Naive thymus-derived CD4-positive, alpha-beta T cell (primary cell): Measurements from ENCODE around the gene EHHADH. TPM values are rescaled to one million over a fixed set of nuclear protein-coding genes. Genes with fewer than 3 reads are reported as not detected.

Experiments
- ATAC-seq: fragments of 150-1000 bp; cut with Tn5 transposase; 2 replicates; pipeline ENCODE4 v1.10.0; 2021; ENCODE audit warnings: mild to moderate bottlenecking, moderate library complexity
- CTCF ChIA-PET: fragments of 350-600 bp; sonication (Branson Sonifier 250); formaldehyde crosslinking; loops from one replicate; lab custom pipeline; 2021; ENCODE audit warnings: antibody characterized with exemption; lab: Charles Lee
- POLR2A ChIA-PET: fragments of 350-600 bp; sonication (Branson Sonifier 250); formaldehyde crosslinking; loops from one replicate; lab custom pipeline; 2021; ENCODE audit warnings: antibody characterized with exemption, inconsistent platforms; lab: Charles Lee
- DNase-seq, 9 donors: peaks; one replicate each; pipeline versions ENCODE4 v3.0.0 to v3.0.0-alpha.2; 2020 to 2022; ENCODE audit warnings: mixed read lengths in 1 of 9
- H3K27ac ChIP-seq: one replicate; pipeline ENCODE4 v1.7.0; 2013; ENCODE audit warnings: mild to moderate bottlenecking, low read depth, low read length, moderate library complexity
- H3K27me3 ChIP-seq, 2 donors: one replicate each; pipeline ENCODE4 v1.7.0; 2013; ENCODE audit warnings: low read length in 2 of 2, mild to moderate bottlenecking in 2 of 2, moderate library complexity in 2 of 2; ENCODE audit not compliant: control insufficient read depth in 2 of 2, insufficient read depth in 2 of 2
- H3K36me3 ChIP-seq, 3 experiments: 1 replicate in 2 of 3; 2 replicates in 1 of 3; pipeline ENCODE4 v1.7.0; 2013; ENCODE audit warnings: low read length in 3 of 3, mild to moderate bottlenecking in 3 of 3, moderate library complexity in 1 of 3; ENCODE audit not compliant: insufficient read depth in 3 of 3, control insufficient read depth in 2 of 3
- H3K4me1 ChIP-seq, 2 donors: one replicate each; pipeline ENCODE4 v1.7.0; 2013; ENCODE audit warnings: low read length in 2 of 2, mild to moderate bottlenecking in 2 of 2, moderate library complexity in 1 of 2; ENCODE audit not compliant: control insufficient read depth in 2 of 2, insufficient read depth in 2 of 2
- H3K4me3 ChIP-seq: 2 replicates; pipeline ENCODE4 v1.7.0; 2013; ENCODE audit warnings: mild to moderate bottlenecking, low read length
- H3K9me3 ChIP-seq, 3 experiments: 1 replicate in 2 of 3; 2 replicates in 1 of 3; pipeline ENCODE4 v1.7.0; 2013; ENCODE audit warnings: low read length in 3 of 3; ENCODE audit not compliant: control insufficient read depth in 2 of 3
- H3K27ac Mint-ChIP-seq, 9 donors: one replicate each; pipeline ENCODE4 v1.8.0; 2020 to 2022; ENCODE audit warnings: mixed read lengths in 9 of 9, mild to moderate bottlenecking in 8 of 9, moderate library complexity in 5 of 9, inconsistent platforms in 2 of 9
- H3K27me3 Mint-ChIP-seq, 5 donors: one replicate each; pipeline ENCODE4 v1.8.0; 2021 to 2022; ENCODE audit warnings: mixed read lengths in 5 of 5, mild to moderate bottlenecking in 1 of 5
- H3K36me3 Mint-ChIP-seq, 5 donors: one replicate each; pipeline ENCODE4 v1.8.0; 2020 to 2022; ENCODE audit warnings: mixed read lengths in 5 of 5, mild to moderate bottlenecking in 3 of 5, inconsistent platforms in 1 of 5
- H3K4me1 Mint-ChIP-seq, 7 donors: one replicate each; pipeline ENCODE4 v1.8.0; 2020 to 2022; ENCODE audit warnings: mixed read lengths in 7 of 7, mild to moderate bottlenecking in 3 of 7, inconsistent platforms in 1 of 7
- H3K4me3 Mint-ChIP-seq, 10 donors: one replicate each; pipeline ENCODE4 v1.8.0; 2020 to 2022; ENCODE audit warnings: mild to moderate bottlenecking in 10 of 10, mixed read lengths in 10 of 10, moderate library complexity in 6 of 10, inconsistent platforms in 2 of 10
- H3K9me3 Mint-ChIP-seq, 11 donors: one replicate each; pipeline ENCODE4 v1.8.0; 2020 to 2022; ENCODE audit warnings: mixed read lengths in 11 of 11, mild to moderate bottlenecking in 4 of 11, inconsistent platforms in 1 of 11, moderate library complexity in 1 of 11
- intact Hi-C, 2 donors: fragments of 100-400 bp; cut with micrococcal nuclease; formaldehyde crosslinking; loops; one replicate each; pipeline ENCODE4 v1.15.1; 2023
- polyA plus RNA-seq, 2 donors: library from polyadenylated mRNA; unstranded; fragments of 300-500 nt; fragmentation: Illumina TruSeq; gene quantifications; one replicate each; pipeline ENCODE4 v1.2.3, GENCODE V29; 2021
- total RNA-seq, 6 experiments: library from RNA in 5 of 6; stranded (reverse) in 5 of 6; gene quantifications; 1 replicate in 5 of 6; 2 replicates in 1 of 6; pipeline ENCODE4 v1.2.3 and lab custom pipeline; 2021 to 2026

The EHHADH gene
- total and polyA plus RNA-seq, 7 experiments from 2014 or later, result 0.45 to 1.7 (median 1.3) TPM

- H3K4me3 ChIP-seq, result no peak overlapping the region
- Mint-ChIP-seq H3K4me1 (no peaks in the 10 kb centered on the region), H3K4me3 (no peak overlapping the region), H3K27ac (no peak overlapping the region), H3K9me3 (peaks cover 0 to 1% (median 0%) of the 10 kb centered on the region in 11 donors), H3K27me3 (peaks cover 13 to 53% (median 39%) of the 10 kb centered on the region in 5 donors), H3K36me3 (no peaks in the 10 kb centered on the region)
- no peaks in the 10 kb centered on the region for H3K36me3 ChIP-seq
- no peak for ATAC-seq
- H3K9me3 ChIP-seq, result no peaks in the 10 kb centered on the region
- H3K4me1 ChIP-seq, result no peaks in the 10 kb centered on the region
- no peaks in the 10 kb centered on the region for H3K27me3 ChIP-seq
- intact Hi-C loops, result no loop called here
- CTCF ChIA-PET, result no interaction called here
- no peak for DNase-seq
- POLR2A ChIA-PET, result no interaction called here
- H3K27ac ChIP-seq, result no peak overlapping the region
Observed at GRCh38 chr3:185161761-185162160, 92.1 kb downstream of the EHHADH start.

DNA sequence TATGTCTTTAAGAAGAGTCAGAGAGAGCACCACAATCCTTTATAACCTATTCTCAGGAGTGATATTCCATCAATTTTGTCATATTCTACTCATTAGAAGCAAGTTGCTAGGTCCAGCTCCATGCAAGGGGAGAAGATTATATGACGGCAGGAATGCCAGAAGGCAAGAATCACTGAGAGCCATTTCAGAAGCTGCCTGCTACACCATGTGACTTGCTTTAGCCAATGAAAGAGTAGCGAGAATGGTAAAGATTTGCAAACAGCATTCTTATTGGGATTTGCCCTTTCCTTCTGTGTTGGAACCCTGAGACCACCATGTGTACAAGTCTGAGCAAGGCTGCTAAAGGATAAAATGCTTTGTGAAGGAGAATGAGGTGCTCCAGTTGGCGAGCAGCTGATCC, 96.5 kb downstream of the EHHADH start:
- Histone ChIP-seq H3K36me3 (no peaks in the 10 kb centered on the region), H3K9me3 (no peaks in the 10 kb centered on the region), H3K27ac (no peak overlapping the region), H3K4me1 (peaks cover 0 to 4% of the 10 kb centered on the region in 2 donors), H3K4me3 (no peak overlapping the region), H3K27me3 (peaks cover 3 to 5% of the 10 kb centered on the region in 2 donors)
- ChIA-PET CTCF (no interaction called here), POLR2A (no interaction called here)
- intact Hi-C loops, result loop anchor here in 1 of 2 donors (10.0 kb wide), 1 partner anchor 343 kb away; the partner anchor contains the start of gene VPS8
- H3K27me3 Mint-ChIP-seq, result peaks cover 18 to 42% (median 32%) of the 10 kb centered on the region in 5 donors
- H3K36me3 Mint-ChIP-seq, result no peaks in the 10 kb centered on the region
- ATAC-seq (no peak), DNase-seq (no peak)
- H3K27ac Mint-ChIP-seq, result no peak overlapping the region
- H3K4me3 Mint-ChIP-seq, result no peak overlapping the region
- H3K9me3 Mint-ChIP-seq, result peaks cover 0 to 3% (median 0%) of the 10 kb centered on the region in 11 donors
- H3K4me1 Mint-ChIP-seq, result peaks cover 0 to 3% (median 0%) of the 10 kb centered on the region in 7 donors

GRCh38 chr3:185155678-185156077, 98.2 kb downstream of the EHHADH start:
- no peak overlapping the region for H3K27ac Mint-ChIP-seq
- H3K27me3 ChIP-seq, result peaks cover 3 to 15% of the 10 kb centered on the region in 2 donors
- ChIA-PET POLR2A (no interaction called here), CTCF (no interaction called here)
- peaks cover 0 to 3% (median 0%) of the 10 kb centered on the region in 11 donors for H3K9me3 Mint-ChIP-seq
- H3K9me3 ChIP-seq, result no peaks in the 10 kb centered on the region
- peaks cover 0 to 4% of the 10 kb centered on the region in 2 donors for H3K4me1 ChIP-seq
- DNase-seq (no peak), ATAC-seq (no peak)
- H3K4me3 Mint-ChIP-seq, result no peak overlapping the region
- peaks cover 32 to 49% (median 40%) of the 10 kb centered on the region in 5 donors for H3K27me3 Mint-ChIP-seq
- H3K27ac ChIP-seq, result no peak overlapping the region
- no peaks in the 10 kb centered on the region for H3K36me3 ChIP-seq
- no peaks in the 10 kb centered on the region for H3K36me3 Mint-ChIP-seq
- intact Hi-C loops, result loop anchor here in 1 of 2 donors (10.0 kb wide), 1 partner anchor 341 kb away; the partner anchor contains the start of gene VPS8
- H3K4me3 ChIP-seq, result no peak overlapping the region
- H3K4me1 Mint-ChIP-seq, result peaks cover 0 to 6% (median 0%) of the 10 kb centered on the region in 7 donors

- intact Hi-C loops, result loop anchor here in 1 of 2 donors (10.0 kb wide), 1 partner anchor 339 kb away; the partner anchor contains the start of gene VPS8
- CTCF ChIA-PET, result no interaction called here
- no peak overlapping the region for H3K4me3 Mint-ChIP-seq
- no peak overlapping the region for H3K27ac ChIP-seq
- H3K4me3 ChIP-seq, result no peak overlapping the region
- no peaks in the 10 kb centered on the region for H3K36me3 Mint-ChIP-seq
- POLR2A ChIA-PET, result no interaction called here
- peaks cover 3 to 15% of the 10 kb centered on the region in 2 donors for H3K27me3 ChIP-seq
- no peaks in the 10 kb centered on the region for H3K9me3 ChIP-seq
- no peak overlapping the region for H3K27ac Mint-ChIP-seq
- no peak for ATAC-seq
- H3K4me1 Mint-ChIP-seq, result peaks cover 0 to 6% (median 0%) of the 10 kb centered on the region in 7 donors
- no peaks in the 10 kb centered on the region for H3K36me3 ChIP-seq
- H3K4me1 ChIP-seq, result peaks cover 0 to 4% of the 10 kb centered on the region in 2 donors
- peaks cover 38 to 55% (median 46%) of the 10 kb centered on the region in 5 donors for H3K27me3 Mint-ChIP-seq
- peaks cover 0 to 3% (median 0%) of the 10 kb centered on the region in 11 donors for H3K9me3 Mint-ChIP-seq
- no peak for DNase-seq
Observed at GRCh38 chr3:185153861-185154629, 99.8 kb downstream of the EHHADH start.

DNA sequence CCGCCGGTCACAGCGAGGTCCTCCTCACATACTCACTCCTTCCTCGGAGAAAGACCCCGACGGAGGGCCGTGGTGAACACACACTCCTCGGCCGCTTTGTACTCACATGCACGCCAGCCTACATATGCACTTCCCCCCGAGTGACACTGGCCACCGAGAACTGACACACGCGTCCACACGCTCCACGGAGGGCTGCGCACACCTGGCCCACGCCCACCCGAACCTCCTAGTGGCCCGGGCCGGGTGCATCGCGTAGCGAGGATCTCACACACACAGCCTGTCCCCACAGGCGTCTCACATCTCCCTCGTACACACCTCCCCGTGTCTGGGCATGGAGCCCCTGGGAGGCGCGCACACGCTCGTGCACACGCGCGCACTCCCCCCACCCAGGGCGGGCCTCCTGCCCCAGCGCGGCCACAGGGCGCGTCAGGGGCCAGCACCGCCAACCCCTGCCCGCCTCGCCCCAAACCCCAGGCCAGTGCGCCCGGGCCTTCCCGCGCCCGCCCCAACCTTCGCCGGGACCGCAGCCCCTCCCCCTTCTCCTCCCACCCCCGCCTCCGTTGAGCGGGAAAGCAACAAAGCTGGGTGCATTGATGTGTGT, 100.6 kb downstream of the EHHADH start:
- no peaks in the 10 kb centered on the region for H3K9me3 ChIP-seq
- CTCF ChIA-PET, result no interaction called here
- Mint-ChIP-seq H3K27ac (peak overlapping the region in 1 of 9 donors; percentile 20), H3K9me3 (peaks cover 0 to 3% (median 0%) of the 10 kb centered on the region in 11 donors), H3K4me1 (peaks cover 0 to 6% (median 0%) of the 10 kb centered on the region in 7 donors), H3K27me3 (peaks cover 36 to 49% (median 42%) of the 10 kb centered on the region in 5 donors), H3K36me3 (no peaks in the 10 kb centered on the region), H3K4me3 (peak overlapping the region in 8 of 10 donors; percentile 67 to 89 (median 78))
- H3K36me3 ChIP-seq, result no peaks in the 10 kb centered on the region
- peaks cover 0 to 4% of the 10 kb centered on the region in 2 donors for H3K4me1 ChIP-seq
- POLR2A ChIA-PET, result no interaction called here
- DNase-seq (no peak), ATAC-seq (peak; percentile 38)
- peaks cover 3 to 19% of the 10 kb centered on the region in 2 donors for H3K27me3 ChIP-seq
- intact Hi-C loops, result loop anchor here in 1 of 2 donors (10.0 kb wide), 1 partner anchor 338 kb away; the partner anchor contains the start of gene VPS8
- H3K27ac ChIP-seq, result no peak overlapping the region
- peak overlapping the region; percentile 17 for H3K4me3 ChIP-seq

DNA sequence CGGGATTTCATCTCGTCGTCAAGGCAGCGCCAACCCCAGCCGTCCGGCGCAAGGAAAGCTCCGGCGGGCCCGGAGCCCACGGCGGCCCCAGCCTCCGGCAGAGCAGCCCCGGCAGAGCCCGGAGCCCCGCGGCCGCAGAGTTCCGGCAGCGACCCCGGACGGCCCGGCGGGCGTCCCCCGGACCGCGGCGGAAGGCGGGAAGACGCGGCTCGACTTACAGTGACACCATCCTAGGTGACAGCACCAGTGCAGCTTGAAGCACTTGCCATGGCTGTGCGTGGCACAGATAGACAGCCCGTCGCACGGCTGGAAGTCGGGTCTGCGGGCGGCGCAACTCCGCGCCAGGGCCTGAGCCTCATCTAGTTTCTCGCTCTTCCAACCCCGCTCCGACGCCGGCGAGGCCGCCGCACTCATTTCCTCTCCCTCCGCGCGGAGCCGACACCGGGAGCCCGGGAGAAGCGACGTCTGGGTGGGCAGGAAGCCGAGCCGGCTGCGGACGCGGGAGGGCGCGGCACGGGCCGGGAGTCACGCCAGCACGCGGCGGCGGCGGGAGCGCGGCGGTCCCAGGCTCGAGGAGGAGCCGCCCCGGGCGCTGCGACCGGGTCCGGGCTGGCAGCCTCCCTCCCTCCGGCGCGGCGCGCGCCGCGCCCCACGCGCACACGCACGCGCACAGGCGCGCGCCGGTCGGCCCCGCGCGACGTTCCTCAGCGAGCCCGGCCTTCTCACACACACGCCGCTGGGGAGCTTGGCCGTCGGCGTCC, 101.3 kb downstream of the EHHADH start, which contains the start of gene C3orf70:
Gene C3orf70 (minus strand): TSS at position 651 of the 761 bp plus-strand sequence. CDS start 237 bp downstream, at position 414.
- H3K27me3 ChIP-seq, result peaks cover 3 to 19% of the 10 kb centered on the region in 2 donors
- peaks cover 0 to 4% of the 10 kb centered on the region in 2 donors for H3K4me1 ChIP-seq
- ChIA-PET CTCF (no interaction called here), POLR2A (no interaction called here)
- H3K27ac Mint-ChIP-seq, result peak within 1 kb of the TSS in 1 of 9 donors; percentile 20
- no peaks in the 10 kb centered on the region for H3K9me3 ChIP-seq
- ATAC-seq (peak; percentile 64), DNase-seq (peak in 6 of 9 donors; percentile 4 to 38 (median 10))
- no peak within 1 kb of the TSS for H3K27ac ChIP-seq
- intact Hi-C loops, result loop anchor here in 1 of 2 donors (10.0 kb wide), 1 partner anchor 338 kb away; the partner anchor contains the start of gene VPS8
- H3K36me3 ChIP-seq, result no peaks in the 10 kb centered on the region
- H3K36me3 Mint-ChIP-seq, result no peaks in the 10 kb centered on the region
- peak within 1 kb of the TSS in 8 of 10 donors; percentile 67 to 89 (median 80) for H3K4me3 Mint-ChIP-seq
- peak within 1 kb of the TSS; percentile 17 for H3K4me3 ChIP-seq
- H3K9me3 Mint-ChIP-seq, result peaks cover 0 to 3% (median 0%) of the 10 kb centered on the region in 11 donors
- peaks cover 35 to 45% (median 41%) of the 10 kb centered on the region in 5 donors for H3K27me3 Mint-ChIP-seq
- H3K4me1 Mint-ChIP-seq, result peaks cover 0 to 6% (median 0%) of the 10 kb centered on the region in 7 donors
